CD4-positive, alpha-beta T cell (primary cell): ENCODE data around the gene FN3KRP. TPM values are rescaled to one million over a fixed set of nuclear protein-coding genes. Genes with fewer than 3 reads are reported as not detected.

Experiments
- ATAC-seq: fragments of 200-7000 bp; cut with Tn5 transposase; one replicate; pipeline ENCODE4 v1.10.0; 2022; ENCODE audit warnings: mild to moderate bottlenecking; ENCODE audit not compliant: poor library complexity
- CTCF ChIA-PET: fragments of 350-600 bp; sonication (Branson Sonifier 250); formaldehyde crosslinking; loops from one replicate; lab custom pipeline; 2021; ENCODE audit warnings: antibody characterized with exemption, inconsistent platforms; lab: Charles Lee
- POLR2A ChIA-PET: fragments of 350-600 bp; sonication (Branson Sonifier 250); formaldehyde crosslinking; loops from one replicate; lab custom pipeline; 2021; ENCODE audit warnings: antibody characterized with exemption, inconsistent platforms; lab: Charles Lee
- DNase-seq, 14 experiments: peaks; one replicate each; pipeline ENCODE4 v3.0.0-alpha.2; 2013 to 2020; ENCODE audit warnings: mixed read lengths in 2 of 14
- H3K27ac ChIP-seq, 2 donors: one replicate each; pipeline versions ENCODE4 v1.5.1 to v1.7.0; 2013; ENCODE audit warnings: low read length in 2 of 2, low read depth in 1 of 2, mild to moderate bottlenecking in 1 of 2
- H3K27me3 ChIP-seq, 2 experiments: 1 replicate in 1 of 2; 2 replicates in 1 of 2; pipeline versions ENCODE4 v1.6.1 to v1.7.0; 2013; ENCODE audit warnings: low read length in 2 of 2, control low read depth in 1 of 2, mild to moderate bottlenecking in 1 of 2, moderate library complexity in 1 of 2; ENCODE audit not compliant: insufficient read depth in 2 of 2, control insufficient read depth in 1 of 2
- H3K36me3 ChIP-seq: one replicate; pipeline ENCODE4 v1.6.1; 2013; ENCODE audit warnings: low read length, control low read depth; ENCODE audit not compliant: insufficient read depth
- H3K4me1 ChIP-seq: one replicate; pipeline ENCODE4 v1.6.1; 2013; ENCODE audit warnings: low read length, control low read depth; ENCODE audit not compliant: insufficient read depth
- H3K4me3 ChIP-seq: one replicate; pipeline ENCODE4 v1.5.1; 2013; ENCODE audit warnings: mild to moderate bottlenecking, low read length, moderate library complexity
- H3K9me3 ChIP-seq, 2 experiments: 1 replicate in 1 of 2; 2 replicates in 1 of 2; pipeline versions ENCODE4 v1.6.1 to v1.7.0; 2013; ENCODE audit warnings: low read length in 2 of 2, mild to moderate bottlenecking in 2 of 2, control low read depth in 1 of 2, moderate library complexity in 1 of 2; ENCODE audit not compliant: control insufficient read depth in 1 of 2, insufficient read depth in 1 of 2
- H3K27ac Mint-ChIP-seq: one replicate; pipeline ENCODE4 v1.8.0; 2020; ENCODE audit warnings: mixed read lengths
- H3K27me3 Mint-ChIP-seq: one replicate; pipeline ENCODE4 v1.8.0; 2021; ENCODE audit warnings: mixed read lengths
- H3K36me3 Mint-ChIP-seq: one replicate; pipeline ENCODE4 v1.8.0; 2021; ENCODE audit warnings: low read depth, mixed read lengths
- H3K4me1 Mint-ChIP-seq: one replicate; pipeline ENCODE4 v1.8.0; 2021; ENCODE audit warnings: low read depth, mixed read lengths
- H3K4me3 Mint-ChIP-seq: one replicate; pipeline ENCODE4 v1.8.0; 2020; ENCODE audit warnings: mild to moderate bottlenecking, mixed read lengths
- H3K9me3 Mint-ChIP-seq: one replicate; pipeline ENCODE4 v1.8.0; 2020; ENCODE audit warnings: mixed read lengths
- CTCF ChIP-seq: fragments of 200-600 bp; IDR thresholded peaks from one replicate; pipeline ENCODE4 v1.8.0; 2022; ENCODE audit warnings: antibody characterized with exemption, mild to moderate bottlenecking
- intact Hi-C, 2 experiments: fragments of 100-400 bp; cut with DNase I in 1 of 2; cut with micrococcal nuclease in 1 of 2; formaldehyde crosslinking; loops; one replicate each; pipeline versions ENCODE4 v1.15.1 to v1.9.0; 2023 to 2025; cut with DNase I, micrococcal nuclease
- total RNA-seq, 174 experiments: library from RNA in 2 of 174; stranded (reverse) in 2 of 174; gene quantifications; one replicate each; pipeline ENCODE4 v1.2.3 and lab custom pipeline; 2021 to 2026

The FN3KRP gene
- total RNA-seq, 2 experiments from 2014 or later: 30.6 to 31.2 TPM

- Mint-ChIP-seq H3K4me3 (peak overlapping the region; percentile 69), H3K36me3 (peaks cover 50% of the 10 kb centered on the region), H3K9me3 (no peaks in the 10 kb centered on the region), H3K27ac (no peak overlapping the region), H3K4me1 (peaks cover 31% of the 10 kb centered on the region), H3K27me3 (no peaks in the 10 kb centered on the region)
- Histone ChIP-seq H3K4me1 (peaks cover 24% of the 10 kb centered on the region), H3K27ac (no peak overlapping the region), H3K9me3 (no peaks in the 10 kb centered on the region), H3K27me3 (no peaks in the 10 kb centered on the region), H3K4me3 (no peak overlapping the region), H3K36me3 (peaks cover 28% of the 10 kb centered on the region)
- intact Hi-C loops: loop anchor here (5.0 kb wide), 2 partner anchors 33 to 72 kb away; partner anchors contain the start of genes TBCD (in 1 of the 2) and WDR45B (in 1 of the 2)
- CTCF ChIA-PET: no interaction called here
- DNase-seq (no peak), ATAC-seq (no peak)
- no peak for TF ChIP-seq CTCF
- POLR2A ChIA-PET: no interaction called here
Measured at GRCh38 chr17:82718986-82719685, 2.6 kb downstream of the FN3KRP start.

GRCh38 chr17:82720204-82720603 lies 3.7 kb downstream of the FN3KRP start:
- ChIA-PET CTCF (no interaction called here), POLR2A (no interaction called here)
- DNase-seq (no peak), ATAC-seq (no peak)
- intact Hi-C loops: no loop called here
- Histone ChIP-seq H3K9me3 (no peaks in the 10 kb centered on the region), H3K4me1 (peaks cover 24% of the 10 kb centered on the region), H3K4me3 (no peak overlapping the region), H3K27me3 (no peaks in the 10 kb centered on the region), H3K36me3 (peaks cover 30% of the 10 kb centered on the region), H3K27ac (no peak overlapping the region)
- peaks cover 31% of the 10 kb centered on the region for H3K4me1 Mint-ChIP-seq
- H3K27ac Mint-ChIP-seq: no peak overlapping the region
- no peaks in the 10 kb centered on the region for H3K27me3 Mint-ChIP-seq
- peaks cover 50% of the 10 kb centered on the region for H3K36me3 Mint-ChIP-seq
- no peak for TF ChIP-seq CTCF
- H3K4me3 Mint-ChIP-seq: no peak overlapping the region
- H3K9me3 Mint-ChIP-seq: no peaks in the 10 kb centered on the region

GRCh38 chr17:82722341-82723013 lies 6.0 kb downstream of the FN3KRP start:
- Histone ChIP-seq H3K36me3 (peaks cover 45% of the 10 kb centered on the region), H3K4me1 (peaks cover 10% of the 10 kb centered on the region), H3K9me3 (no peaks in the 10 kb centered on the region), H3K4me3 (no peak overlapping the region), H3K27ac (no peak overlapping the region), H3K27me3 (no peaks in the 10 kb centered on the region)
- Mint-ChIP-seq H3K4me1 (peaks cover 14% of the 10 kb centered on the region), H3K27me3 (no peaks in the 10 kb centered on the region), H3K9me3 (no peaks in the 10 kb centered on the region), H3K4me3 (no peak overlapping the region), H3K36me3 (peaks cover 59% of the 10 kb centered on the region), H3K27ac (no peak overlapping the region)
- CTCF ChIA-PET: no interaction called here
- intact Hi-C loops: no loop called here
- no peak for TF ChIP-seq CTCF
- DNase-seq: no peak
- POLR2A ChIA-PET: no interaction called here
- ATAC-seq: no peak
